IMR-90 (cell line): Measurements from ENCODE around the gene FAM20A. TPM values are rescaled to one million over a fixed set of nuclear protein-coding genes. Genes with fewer than 3 reads are reported as not detected.

Experiments used
- ATAC-seq: fragments of 200-7000 bp; cut with Tn5 transposase; 2 replicates; pipeline ENCODE4 v1.9.1; 2020; ENCODE audit warnings: low read depth, mild to moderate bottlenecking, moderate library complexity
- BruUV-seq: library from RNA; stranded (reverse); fragments of 400-500 nt; replicated peaks from 2 replicates; lab custom pipeline; 2021; lab: Mats Ljungman, UMichigan
- CTCF ChIA-PET: fragments of 300-600 bp; formaldehyde crosslinking; extraction: SDS; loops from one replicate; lab custom pipeline; 2021; ENCODE audit warnings: antibody characterized with exemption; lab: Yijun Ruan, JAX
- POLR2A ChIA-PET: fragments of 300-600 bp; sonication (Branson Sonifier 250); formaldehyde crosslinking; loops from one replicate; lab custom pipeline; 2022; ENCODE audit warnings: antibody characterized with exemption; ENCODE audit not compliant: unreplicated experiment; lab: Charles Lee
- DNase-seq: peaks from one replicate; pipeline ENCODE4 v3.0.0; 2013
- H2AFZ ChIP-seq: replicated peaks from 2 replicates; pipeline ENCODE3; 2013; ENCODE audit warnings: low read length, mild to moderate bottlenecking; ENCODE audit not compliant: poor library complexity
- H2AK5ac ChIP-seq: 2 replicates; pipeline ENCODE4 v1.6.1; 2013; ENCODE audit warnings: low read depth, low read length, inconsistent platforms
- H2AK9ac ChIP-seq: replicated peaks from 2 replicates; pipeline ENCODE3; 2013; ENCODE audit warnings: mild to moderate bottlenecking, low read depth, low read length, moderate library complexity; ENCODE audit not compliant: poor library complexity
- H2BK120ac ChIP-seq: 2 replicates; pipeline ENCODE4 v1.6.1; 2013; ENCODE audit warnings: low read depth, low read length, inconsistent platforms
- H2BK15ac ChIP-seq: 3 replicates; pipeline ENCODE4 v1.6.1; 2013; ENCODE audit warnings: low read depth, low read length, inconsistent platforms
- H2BK20ac ChIP-seq: 2 replicates; pipeline ENCODE4 v1.6.1; 2013; ENCODE audit warnings: low read depth, mild to moderate bottlenecking, inconsistent platforms, low read length, moderate library complexity
- H2BK5ac ChIP-seq: 2 replicates; pipeline ENCODE4 v1.6.1; 2013; ENCODE audit warnings: mild to moderate bottlenecking, low read depth, low read length, inconsistent platforms; ENCODE audit not compliant: poor library complexity, severe bottlenecking
- H3K14ac ChIP-seq: replicated peaks from 2 replicates; pipeline ENCODE4 v1.6.1; 2013; ENCODE audit warnings: low read depth, low read length, inconsistent platforms
- H3K18ac ChIP-seq: 2 replicates; pipeline ENCODE4 v1.6.1; 2013; ENCODE audit warnings: low read depth, low read length, control low read depth
- H3K23ac ChIP-seq: 2 replicates; pipeline ENCODE4 v1.6.1; 2013; ENCODE audit warnings: low read depth, low read length, inconsistent platforms
- H3K27ac ChIP-seq: 2 replicates; pipeline ENCODE4 v1.5.1; 2013; ENCODE audit warnings: mild to moderate bottlenecking, control low read depth, low read length; ENCODE audit not compliant: insufficient read depth
- H3K27me3 ChIP-seq: 2 replicates; pipeline ENCODE4 v1.6.1; 2013; ENCODE audit warnings: low read length; ENCODE audit not compliant: control insufficient read depth, insufficient read depth
- H3K36me3 ChIP-seq: 2 replicates; pipeline ENCODE4 v1.6.1; 2013; ENCODE audit warnings: low read length, mixed read lengths; ENCODE audit not compliant: control insufficient read depth, insufficient read depth
- H3K4ac ChIP-seq: 2 replicates; pipeline ENCODE4 v1.6.1; 2013; ENCODE audit warnings: low read depth, low read length, inconsistent platforms
- H3K4me1 ChIP-seq: 2 replicates; pipeline ENCODE4 v1.6.1; 2013; ENCODE audit warnings: low read length, mixed read lengths; ENCODE audit not compliant: control insufficient read depth, insufficient read depth
- H3K4me2 ChIP-seq: 2 replicates; pipeline ENCODE4 v1.6.1; 2013; ENCODE audit warnings: low read depth, mild to moderate bottlenecking, control low read depth, low read length, moderate library complexity
- H3K4me3 ChIP-seq: 2 replicates; pipeline ENCODE4 v1.5.1; 2013; ENCODE audit warnings: low read depth, mild to moderate bottlenecking, control low read depth, low read length, moderate library complexity; ENCODE audit not compliant: insufficient read depth
- H3K56ac ChIP-seq: 2 replicates; pipeline ENCODE4 v1.6.1; 2013; ENCODE audit warnings: low read length, inconsistent platforms; ENCODE audit not compliant: insufficient read depth; ENCODE audit errors: extremely low read depth
- H3K79me1 ChIP-seq, 2 experiments: 2 replicates each; pipeline ENCODE4 v1.6.1; 2013; ENCODE audit warnings: low read length in 2 of 2, inconsistent platforms in 1 of 2, low read depth in 1 of 2
- H3K9ac ChIP-seq: 2 replicates; pipeline ENCODE4 v1.6.1; 2013; ENCODE audit warnings: low read depth, low read length, control low read depth
- H3K9me1 ChIP-seq: 2 replicates; pipeline ENCODE4 v1.6.1; 2013; ENCODE audit warnings: low read length, inconsistent platforms; ENCODE audit not compliant: insufficient read depth
- H3K9me3 ChIP-seq: 2 replicates; pipeline ENCODE4 v1.6.1; 2013; ENCODE audit warnings: low read length; ENCODE audit not compliant: control insufficient read depth, insufficient read depth
- H4K20me1 ChIP-seq: 2 replicates; pipeline ENCODE4 v1.6.1; 2013; ENCODE audit warnings: low read length, inconsistent platforms; ENCODE audit not compliant: insufficient read depth
- H4K5ac ChIP-seq: 2 replicates; pipeline ENCODE4 v1.6.1; 2013; ENCODE audit warnings: mild to moderate bottlenecking, low read depth, low read length, control low read depth
- H4K8ac ChIP-seq, 2 experiments: 2 replicates each; pipeline ENCODE4 v1.6.1; 2013; ENCODE audit warnings: low read depth in 2 of 2, low read length in 2 of 2, control low read depth in 1 of 2, inconsistent platforms in 1 of 2
- H4K91ac ChIP-seq: 2 replicates; pipeline ENCODE4 v1.6.1; 2013; ENCODE audit warnings: low read depth, low read length, inconsistent platforms; ENCODE audit not compliant: insufficient read depth
- BHLHE40 ChIP-seq: fragments of 150-350 bp; IDR thresholded peaks from 2 replicates; pipeline ENCODE4 v1.6.1; 2016; ENCODE audit warnings: mild to moderate bottlenecking, low read depth, low read length
- CEBPB ChIP-seq: IDR thresholded peaks from 2 replicates; pipeline ENCODE4 v1.6.1; 2012; ENCODE audit warnings: low read depth, low read length, improper control_type of control experiment
- CHD1 ChIP-seq: IDR thresholded peaks from 2 replicates; pipeline ENCODE4 v1.6.1; 2012; ENCODE audit warnings: low read depth, low read length, improper control_type of control experiment
- CTCF ChIP-seq: conservative IDR thresholded peaks from 2 replicates; pipeline ENCODE4 v1.5.1; 2012; ENCODE audit warnings: mild to moderate bottlenecking, low read depth, low read length, improper control_type of control experiment
- ELK1 ChIP-seq: fragments of 150-350 bp; IDR thresholded peaks from 2 replicates; pipeline ENCODE4 v1.6.1; 2016; ENCODE audit warnings: low read depth, mild to moderate bottlenecking, low read length, moderate library complexity, borderline replicate concordance
- MAZ ChIP-seq: IDR thresholded peaks from 2 replicates; pipeline ENCODE4 v1.6.1; 2012; ENCODE audit warnings: low read depth, mild to moderate bottlenecking, low read length, improper control_type of control experiment, moderate library complexity, borderline replicate concordance
- MXI1 ChIP-seq: IDR thresholded peaks from 2 replicates; pipeline ENCODE4 v1.6.1; 2012; ENCODE audit warnings: low read depth, mild to moderate bottlenecking, low read length, moderate library complexity, borderline replicate concordance
- NFE2L2 ChIP-seq: fragments of 150-350 bp; IDR thresholded peaks from 2 replicates; pipeline ENCODE4 v1.6.1; 2016; ENCODE audit warnings: low read depth, mild to moderate bottlenecking, low read length
- POLR2A ChIP-seq: IDR thresholded peaks from 2 replicates; pipeline ENCODE4 v1.6.1; 2012; ENCODE audit warnings: mild to moderate bottlenecking, low read depth, low read length
- RAD21 ChIP-seq: IDR thresholded peaks from 2 replicates; pipeline ENCODE4 v1.6.1; 2012; ENCODE audit warnings: low read length, improper control_type of control experiment
- RCOR1 ChIP-seq: IDR thresholded peaks from 2 replicates; pipeline ENCODE4 v1.6.1; 2012; ENCODE audit warnings: mild to moderate bottlenecking, low read length, improper control_type of control experiment; ENCODE audit not compliant: insufficient replicate concordance
- RFX5 ChIP-seq: IDR thresholded peaks from 2 replicates; pipeline ENCODE4 v1.8.0; 2012; ENCODE audit warnings: low read depth, mild to moderate bottlenecking, low read length, moderate library complexity
- USF2 ChIP-seq: fragments of 150-350 bp; IDR thresholded peaks from 2 replicates; pipeline ENCODE4 v1.6.1; 2017; ENCODE audit warnings: mild to moderate bottlenecking, antibody characterized with exemption, low read length, low read depth
- dilution Hi-C: fragments of 300-500 bp; cut with HindIII; formaldehyde crosslinking; loops from one replicate; pipeline ENCODE4 v1.14.3; 2018; ENCODE audit warnings: low sequenced_read_pairs; ENCODE audit not compliant: unreplicated experiment
- in situ Hi-C: fragments of 300-500 bp; cut with MboI; formaldehyde crosslinking; loops from 3 replicates; pipeline ENCODE4 v1.14.3; 2019; ENCODE audit warnings: low sequenced_read_pairs, inconsistent platforms, mixed read lengths
- intact Hi-C: fragments of 100-400 bp; cut with micrococcal nuclease; formaldehyde crosslinking; loops from 2 replicates; pipeline ENCODE4 v1.10.0; 2022
- polyA plus RNA-seq, 3 experiments: library from polyadenylated mRNA; depleted of rRNA; stranded (reverse); fragments of >200 nt; gene quantifications; 2 replicates each; pipeline ENCODE4 v1.2.3, GENCODE V29; 2012; ENCODE audit warnings: low replicate concordance in 1 of 3
- total RNA-seq: library from RNA; depleted of rRNA; stranded (reverse); fragments of >200 nt; gene quantifications from 2 replicates; pipeline ENCODE4 v1.2.3, GENCODE V29; 2012

Gene FAM20A
- total and polyA plus RNA-seq, 2 of the 4 experiments (the other 2 are of a cell fraction) = not detected

GRCh38 chr17:68569346-68569745 is 31.8 kb downstream of the FAM20A start:
- Histone ChIP-seq H3K36me3 (no peaks in the 10 kb centered on the region), H2BK15ac (no peak overlapping the region), H3K27ac (no peak overlapping the region), H4K91ac (no peak overlapping the region), H4K8ac (no peak overlapping the region), H3K79me1 (no peaks in the 10 kb centered on the region), H2BK5ac (no peak overlapping the region), H3K4me3 (no peak overlapping the region), H2AK5ac (no peak overlapping the region), H3K9me3 (no peaks in the 10 kb centered on the region), H3K18ac (no peak overlapping the region), H3K9ac (no peak overlapping the region), H3K9me1 (no peaks in the 10 kb centered on the region), H4K20me1 (no peaks in the 10 kb centered on the region), H2BK120ac (no peak overlapping the region), H3K56ac (no peak overlapping the region), H2AK9ac (no peak overlapping the region), H3K4ac (no peak overlapping the region), H3K4me1 (no peaks in the 10 kb centered on the region), H2AFZ (no peak overlapping the region), H3K4me2 (no peak overlapping the region), H4K5ac (no peak overlapping the region), H3K27me3 (peaks cover 4% of the 10 kb centered on the region), H3K23ac (no peak overlapping the region), H3K14ac (no peak overlapping the region), H2BK20ac (no peak overlapping the region)
- no peak for DNase-seq
- dilution Hi-C loops (no loop called here), intact Hi-C loops (no loop called here), in situ Hi-C loops (no loop called here)
- TF ChIP-seq CHD1 (no peak), MAZ (no peak), RCOR1 (no peak), POLR2A (no peak), RAD21 (no peak), RFX5 (no peak), MXI1 (no peak), NFE2L2 (no peak), ELK1 (no peak), CEBPB (no peak), BHLHE40 (no peak), USF2 (no peak), CTCF (no peak)
- no TSS peak for BruUV-seq
- ChIA-PET POLR2A (no interaction called here), CTCF (no interaction called here)
- no peak for ATAC-seq
